GM12874 (cell line): ENCODE measurements around the gene DAAM1.

Experiments used
- TF ChIP-seq, protein P1 (sequence below): IDR thresholded peaks from 2 replicates; pipeline ENCODE4 v1.5.1; 2011; ENCODE audit warnings: low read depth, mild to moderate bottlenecking, control low read depth, low read length, moderate library complexity; ENCODE audit not compliant: insufficient read depth

Gene DAAM1

DNA sequence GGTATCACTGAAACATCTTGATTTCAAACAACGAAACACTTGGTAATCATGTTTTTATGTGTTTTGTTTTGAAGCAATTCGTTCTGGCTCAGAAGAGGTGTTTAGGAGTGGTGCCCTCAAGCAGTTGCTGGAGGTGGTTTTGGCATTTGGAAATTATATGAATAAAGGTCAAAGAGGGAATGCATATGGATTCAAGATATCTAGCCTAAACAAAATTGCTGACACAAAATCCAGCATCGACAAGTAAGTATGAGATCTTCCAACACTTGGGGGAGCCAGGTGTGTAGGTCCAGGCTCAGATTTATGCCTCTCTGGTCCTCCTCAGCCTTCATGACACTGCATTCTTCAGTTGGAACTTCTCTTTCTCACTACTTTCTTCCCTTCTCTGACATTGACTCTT is 166.6 kb downstream of the DAAM1 start:
- TF ChIP-seq, protein P1, sequence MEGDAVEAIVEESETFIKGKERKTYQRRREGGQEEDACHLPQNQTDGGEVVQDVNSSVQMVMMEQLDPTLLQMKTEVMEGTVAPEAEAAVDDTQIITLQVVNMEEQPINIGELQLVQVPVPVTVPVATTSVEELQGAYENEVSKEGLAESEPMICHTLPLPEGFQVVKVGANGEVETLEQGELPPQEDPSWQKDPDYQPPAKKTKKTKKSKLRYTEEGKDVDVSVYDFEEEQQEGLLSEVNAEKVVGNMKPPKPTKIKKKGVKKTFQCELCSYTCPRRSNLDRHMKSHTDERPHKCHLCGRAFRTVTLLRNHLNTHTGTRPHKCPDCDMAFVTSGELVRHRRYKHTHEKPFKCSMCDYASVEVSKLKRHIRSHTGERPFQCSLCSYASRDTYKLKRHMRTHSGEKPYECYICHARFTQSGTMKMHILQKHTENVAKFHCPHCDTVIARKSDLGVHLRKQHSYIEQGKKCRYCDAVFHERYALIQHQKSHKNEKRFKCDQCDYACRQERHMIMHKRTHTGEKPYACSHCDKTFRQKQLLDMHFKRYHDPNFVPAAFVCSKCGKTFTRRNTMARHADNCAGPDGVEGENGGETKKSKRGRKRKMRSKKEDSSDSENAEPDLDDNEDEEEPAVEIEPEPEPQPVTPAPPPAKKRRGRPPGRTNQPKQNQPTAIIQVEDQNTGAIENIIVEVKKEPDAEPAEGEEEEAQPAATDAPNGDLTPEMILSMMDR, result no peak

DNA sequence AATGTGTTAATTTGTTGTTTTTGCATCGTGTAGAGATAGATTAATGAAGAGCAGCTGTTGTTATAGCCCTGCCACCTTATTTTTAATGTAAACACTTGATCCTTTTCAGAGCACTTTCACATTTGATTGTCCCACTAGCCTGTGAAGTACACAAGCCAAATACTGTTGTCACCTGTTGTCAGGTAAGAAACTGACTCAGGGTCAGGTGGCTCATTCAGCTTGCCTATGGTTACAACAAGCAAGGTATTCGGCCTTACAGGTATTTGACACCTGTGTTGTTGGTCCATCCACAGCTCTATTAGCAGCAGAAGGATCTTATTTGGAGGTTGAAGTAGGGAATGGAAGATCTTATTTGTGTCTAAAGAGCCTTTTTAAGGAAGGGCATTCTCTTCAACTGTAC is 167.8 kb downstream of the DAAM1 start:
- TF ChIP-seq, protein P1, result no peak

DNA sequence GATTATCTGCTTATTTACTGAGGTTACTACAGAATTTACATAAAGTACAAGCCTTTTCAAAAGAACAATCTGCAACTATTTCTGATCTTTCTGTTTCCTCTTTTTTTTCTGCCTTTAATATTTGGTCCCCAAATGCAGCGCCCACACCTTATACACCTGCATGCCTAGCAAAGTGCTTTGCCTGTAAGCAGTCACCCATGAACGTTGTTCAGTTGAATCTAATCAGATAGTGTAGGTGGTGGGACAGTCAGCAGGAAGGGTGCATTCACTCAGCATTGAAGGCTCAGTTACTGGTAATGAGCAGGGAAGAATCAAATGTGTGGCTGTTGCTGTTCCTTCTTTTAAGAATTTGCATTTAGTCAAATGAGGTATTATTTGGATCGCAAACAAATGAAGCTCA is 168.3 kb downstream of the DAAM1 start:
- TF ChIP-seq, protein P1, result no peak

DNA sequence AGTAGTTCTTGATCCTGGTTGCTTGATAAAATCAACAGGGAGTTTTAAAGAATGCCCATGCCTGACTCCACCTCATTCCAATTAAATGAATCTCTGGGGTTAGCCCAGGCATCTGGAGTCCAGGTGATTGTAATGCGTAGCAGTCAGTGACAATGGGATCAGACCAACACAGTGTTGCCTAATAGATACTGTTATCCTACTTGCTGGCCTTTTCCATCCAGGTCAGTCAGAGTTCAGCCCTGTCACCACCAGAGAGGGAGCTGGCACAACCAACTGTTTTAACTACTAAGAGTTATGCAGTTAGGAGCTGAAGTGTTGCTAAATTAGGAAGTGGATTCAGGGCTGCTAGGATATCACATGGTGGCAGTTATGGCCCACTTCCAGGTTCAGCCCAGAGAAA is 169.6 kb downstream of the DAAM1 start:
- TF ChIP-seq, protein P1, result no peak

DNA sequence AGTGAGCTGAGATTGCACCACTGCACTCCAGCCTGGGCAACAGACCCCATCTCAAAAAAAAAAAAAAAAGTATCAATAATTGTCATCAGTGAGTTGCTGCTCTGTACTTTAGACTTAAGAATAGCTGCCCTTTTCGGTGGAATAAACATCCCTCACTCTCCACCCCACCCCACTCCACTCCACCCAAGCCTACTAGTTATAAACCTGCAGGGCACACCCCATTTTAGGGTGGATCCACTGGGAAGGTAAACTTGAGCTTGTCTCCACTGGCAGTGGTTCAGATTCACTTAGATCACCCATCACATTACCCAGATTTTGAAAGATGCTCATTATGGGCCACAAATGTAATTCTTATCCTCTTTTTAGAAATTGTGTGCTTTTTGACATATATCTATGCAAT is 170.3 kb downstream of the DAAM1 start:
- TF ChIP-seq, protein P1, result no peak

DNA sequence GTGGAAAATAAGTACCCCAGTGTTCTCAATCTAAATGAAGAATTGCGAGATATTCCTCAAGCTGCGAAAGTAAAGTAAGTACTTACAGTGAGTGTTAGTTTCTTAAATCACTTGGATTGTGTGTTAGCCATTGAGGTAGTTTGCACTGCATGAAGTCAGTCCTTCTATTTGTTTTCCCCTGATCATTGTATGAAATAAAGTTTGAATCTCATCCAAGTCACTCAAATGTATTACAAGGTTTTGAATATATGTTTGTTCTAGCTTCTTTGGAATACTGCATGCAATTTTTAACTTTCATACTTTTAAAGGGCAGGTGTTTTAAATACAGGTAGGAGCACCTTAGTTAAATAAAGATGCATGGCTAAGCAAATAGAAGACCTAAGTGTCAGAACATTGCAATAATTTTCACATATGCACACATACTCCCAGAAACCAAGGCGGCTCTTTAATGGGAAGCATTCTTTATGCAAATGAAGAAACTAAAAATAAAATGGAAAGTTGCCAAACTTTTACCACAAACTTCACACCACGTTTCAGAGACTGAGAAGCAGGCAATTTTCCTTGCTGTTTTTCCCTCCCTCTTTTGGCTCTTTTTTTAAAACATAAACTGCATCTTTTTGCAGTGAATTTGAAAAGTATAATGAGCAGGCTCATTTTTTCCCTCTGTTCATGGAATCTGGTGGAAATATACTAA is 171.1 kb downstream of the DAAM1 start:
- TF ChIP-seq, protein P1, result no peak

DNA sequence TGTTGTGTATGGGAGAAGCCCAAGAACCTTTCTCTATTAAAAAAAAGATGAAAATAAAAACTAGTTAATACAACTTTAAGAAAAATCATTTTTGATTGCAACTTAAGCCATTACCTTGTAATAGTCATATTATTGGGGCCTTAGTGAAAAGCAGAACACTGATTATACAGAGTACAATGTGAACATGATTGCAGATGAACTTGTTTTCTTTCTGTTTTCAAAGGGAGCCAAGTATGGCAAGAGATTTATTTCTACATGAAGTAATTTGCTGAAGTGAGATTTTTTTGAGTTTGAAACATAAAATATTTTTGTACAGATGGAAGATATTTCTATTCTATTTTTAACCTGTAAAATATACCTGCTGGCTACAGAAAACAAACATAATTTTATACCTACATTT is 171.8 kb downstream of the DAAM1 start:
- TF ChIP-seq, protein P1, result no peak
